ENCODE measurements around the gene DTYMK. TPM values are rescaled to one million over a fixed set of nuclear protein-coding genes. Genes with fewer than 3 reads are reported as not detected.

Gene DTYMK
- total RNA-seq, 3 donors from 2014 or later (not counting 1 experiment from before 2014, with no cell fraction given) = 15.4 to 17.5 (median 15.6) TPM

GRCh38 chr2:241719093-241719492 lies 32.5 kb upstream of the DTYMK start:
- peaks cover 21% of the 10 kb centered on the region for H3K36me3 ChIP-seq (ENCODE audit: control insufficient read depth, insufficient read depth, low read length)
- 92% methylated on average over 15 of the region's 16 CpGs for WGBS (ENCODE audit: insufficient coverage)
- intact Hi-C loops (cut with micrococcal nuclease) = no loop called here
- H3K9me3 ChIP-seq (ENCODE audit: control insufficient read depth, insufficient read depth, low read length) = peaks cover 7% of the 10 kb centered on the region
- Mint-ChIP-seq H3K27me3 (ENCODE audit: low read depth in 2 of 2) (no peaks in the 10 kb centered on the region), H3K4me1 (no peaks in the 10 kb centered on the region), H3K4me3 (no peak overlapping the region), H3K27ac (no peak overlapping the region), H3K36me3 (peaks cover 7% of the 10 kb centered on the region), H3K9me3 (no peaks in the 10 kb centered on the region)
- no peak for DNase-seq
- TF ChIP-seq, protein P1, sequence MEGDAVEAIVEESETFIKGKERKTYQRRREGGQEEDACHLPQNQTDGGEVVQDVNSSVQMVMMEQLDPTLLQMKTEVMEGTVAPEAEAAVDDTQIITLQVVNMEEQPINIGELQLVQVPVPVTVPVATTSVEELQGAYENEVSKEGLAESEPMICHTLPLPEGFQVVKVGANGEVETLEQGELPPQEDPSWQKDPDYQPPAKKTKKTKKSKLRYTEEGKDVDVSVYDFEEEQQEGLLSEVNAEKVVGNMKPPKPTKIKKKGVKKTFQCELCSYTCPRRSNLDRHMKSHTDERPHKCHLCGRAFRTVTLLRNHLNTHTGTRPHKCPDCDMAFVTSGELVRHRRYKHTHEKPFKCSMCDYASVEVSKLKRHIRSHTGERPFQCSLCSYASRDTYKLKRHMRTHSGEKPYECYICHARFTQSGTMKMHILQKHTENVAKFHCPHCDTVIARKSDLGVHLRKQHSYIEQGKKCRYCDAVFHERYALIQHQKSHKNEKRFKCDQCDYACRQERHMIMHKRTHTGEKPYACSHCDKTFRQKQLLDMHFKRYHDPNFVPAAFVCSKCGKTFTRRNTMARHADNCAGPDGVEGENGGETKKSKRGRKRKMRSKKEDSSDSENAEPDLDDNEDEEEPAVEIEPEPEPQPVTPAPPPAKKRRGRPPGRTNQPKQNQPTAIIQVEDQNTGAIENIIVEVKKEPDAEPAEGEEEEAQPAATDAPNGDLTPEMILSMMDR (IDR thresholded peaks at IDR 0.05) = no peak
- H3K27ac ChIP-seq (ENCODE audit: low read length) = no peak overlapping the region
- ATAC-seq = no peak
- H3K4me3 ChIP-seq (ENCODE audit: low read length) = no peak overlapping the region
- no peaks in the 10 kb centered on the region for H3K4me1 ChIP-seq (ENCODE audit: control insufficient read depth, insufficient read depth, low read length)
- H3K27me3 ChIP-seq (ENCODE audit: control insufficient read depth, insufficient read depth, low read length) = no peaks in the 10 kb centered on the region

GRCh38 chr2:241708879-241709278 lies 22.3 kb upstream of the DTYMK start:
- Mint-ChIP-seq H3K4me3 (no peak overlapping the region), H3K9me3 (no peaks in the 10 kb centered on the region), H3K4me1 (no peaks in the 10 kb centered on the region), H3K27me3 (ENCODE audit: low read depth in 2 of 2) (no peaks in the 10 kb centered on the region), H3K36me3 (peaks cover 8% of the 10 kb centered on the region), H3K27ac (no peak overlapping the region)
- 93% methylated on average over 10 of the region's 10 CpGs for WGBS (ENCODE audit: insufficient coverage)
- H3K27ac ChIP-seq (ENCODE audit: low read length) = no peak overlapping the region
- H3K4me1 ChIP-seq (ENCODE audit: control insufficient read depth, insufficient read depth, low read length) = no peaks in the 10 kb centered on the region
- no peaks in the 10 kb centered on the region for H3K9me3 ChIP-seq (ENCODE audit: control insufficient read depth, insufficient read depth, low read length)
- no peaks in the 10 kb centered on the region for H3K27me3 ChIP-seq (ENCODE audit: control insufficient read depth, insufficient read depth, low read length)
- TF ChIP-seq, protein P1 (IDR thresholded peaks at IDR 0.05) = no peak
- H3K4me3 ChIP-seq (ENCODE audit: low read length) = no peak overlapping the region
- peaks cover 35% of the 10 kb centered on the region for H3K36me3 ChIP-seq (ENCODE audit: control insufficient read depth, insufficient read depth, low read length)
- intact Hi-C loops (cut with micrococcal nuclease) = no loop called here
- DNase-seq (no peak), ATAC-seq (no peak)

DNA sequence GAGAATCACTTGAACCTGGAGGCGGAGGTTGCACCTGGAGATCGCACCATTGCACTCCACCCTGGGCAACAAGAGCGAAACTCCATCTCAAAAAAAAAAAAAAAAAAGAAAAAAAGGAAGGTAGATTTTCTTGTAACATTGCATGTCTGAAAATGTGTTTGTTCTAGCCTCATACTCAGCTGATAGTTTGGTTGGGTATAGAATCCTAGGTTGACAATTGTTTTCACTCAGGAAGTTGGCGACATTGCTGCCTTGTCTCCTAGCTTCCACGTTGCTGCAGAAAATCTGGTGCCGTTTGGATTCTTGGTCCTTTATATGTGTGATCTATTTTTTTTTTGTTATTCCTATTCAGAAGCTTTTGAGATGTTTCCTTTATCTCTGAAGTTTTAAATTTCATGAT lies 19.9 kb upstream of the DTYMK start:
- Mint-ChIP-seq H3K27me3 (ENCODE audit: low read depth in 2 of 2) (no peaks in the 10 kb centered on the region), H3K27ac (no peak overlapping the region), H3K4me3 (no peak overlapping the region), H3K9me3 (no peaks in the 10 kb centered on the region), H3K4me1 (peaks cover 7 to 8% of the 10 kb centered on the region in 2 donors), H3K36me3 (peaks cover 7% of the 10 kb centered on the region)
- intact Hi-C loops (cut with micrococcal nuclease) = no loop called here
- TF ChIP-seq, protein P1 (IDR thresholded peaks at IDR 0.05) = no peak
- Histone ChIP-seq H3K4me1 (ENCODE audit: control insufficient read depth, insufficient read depth, low read length) (peaks cover 8% of the 10 kb centered on the region), H3K27ac (ENCODE audit: low read length) (no peak overlapping the region), H3K36me3 (ENCODE audit: control insufficient read depth, insufficient read depth, low read length) (peaks cover 23% of the 10 kb centered on the region), H3K9me3 (ENCODE audit: control insufficient read depth, insufficient read depth, low read length) (no peaks in the 10 kb centered on the region), H3K27me3 (ENCODE audit: control insufficient read depth, insufficient read depth, low read length) (no peaks in the 10 kb centered on the region), H3K4me3 (ENCODE audit: low read length) (no peak overlapping the region)
- ATAC-seq (no peak), DNase-seq (no peak)
- WGBS (ENCODE audit: insufficient coverage) = 97% methylated on average over 6 of the region's 6 CpGs

- Mint-ChIP-seq H3K27me3 (ENCODE audit: low read depth in 2 of 2) (no peaks in the 10 kb centered on the region), H3K4me1 (peaks cover 7 to 13% of the 10 kb centered on the region in 2 donors), H3K9me3 (no peaks in the 10 kb centered on the region), H3K27ac (peak overlapping the region; percentile 80 to 84), H3K4me3 (peak overlapping the region; percentile 86), H3K36me3 (no peaks in the 10 kb centered on the region)
- H3K9me3 ChIP-seq (ENCODE audit: control insufficient read depth, insufficient read depth, low read length) = no peaks in the 10 kb centered on the region
- 67% methylated on average over 11 of the region's 11 CpGs for WGBS (ENCODE audit: insufficient coverage)
- TF ChIP-seq, protein P1 (IDR thresholded peaks at IDR 0.05) = no peak
- H3K27ac ChIP-seq (ENCODE audit: low read length) = peak overlapping the region; percentile 76
- H3K4me3 ChIP-seq (ENCODE audit: low read length) = peak overlapping the region; percentile 59
- ATAC-seq = no peak
- peaks cover 15% of the 10 kb centered on the region for H3K4me1 ChIP-seq (ENCODE audit: control insufficient read depth, insufficient read depth, low read length)
- DNase-seq = no peak
- H3K27me3 ChIP-seq (ENCODE audit: control insufficient read depth, insufficient read depth, low read length) = no peaks in the 10 kb centered on the region
- intact Hi-C loops (cut with micrococcal nuclease) = loop anchor here (2.0 kb wide), 1 partner anchor 178 kb away; no protein-coding TSS in a partner anchor
- peaks cover 10% of the 10 kb centered on the region for H3K36me3 ChIP-seq (ENCODE audit: control insufficient read depth, insufficient read depth, low read length)
Observed at GRCh38 chr2:241703032-241703604, 16.5 kb upstream of the DTYMK start.

Measured in natural killer cell (primary cell).